NCI-H2029 (cell line): Measurements from ENCODE around the gene MAD2L1BP.
A peak's percentile ranks its signal among the peaks of the same experiment; 100 is the strongest.

Source experiments
- DNase-seq: peaks from one replicate; lab custom pipeline; 2025; lab: John Stamatoyannopoulos, UW

MAD2L1BP gene

DNA sequence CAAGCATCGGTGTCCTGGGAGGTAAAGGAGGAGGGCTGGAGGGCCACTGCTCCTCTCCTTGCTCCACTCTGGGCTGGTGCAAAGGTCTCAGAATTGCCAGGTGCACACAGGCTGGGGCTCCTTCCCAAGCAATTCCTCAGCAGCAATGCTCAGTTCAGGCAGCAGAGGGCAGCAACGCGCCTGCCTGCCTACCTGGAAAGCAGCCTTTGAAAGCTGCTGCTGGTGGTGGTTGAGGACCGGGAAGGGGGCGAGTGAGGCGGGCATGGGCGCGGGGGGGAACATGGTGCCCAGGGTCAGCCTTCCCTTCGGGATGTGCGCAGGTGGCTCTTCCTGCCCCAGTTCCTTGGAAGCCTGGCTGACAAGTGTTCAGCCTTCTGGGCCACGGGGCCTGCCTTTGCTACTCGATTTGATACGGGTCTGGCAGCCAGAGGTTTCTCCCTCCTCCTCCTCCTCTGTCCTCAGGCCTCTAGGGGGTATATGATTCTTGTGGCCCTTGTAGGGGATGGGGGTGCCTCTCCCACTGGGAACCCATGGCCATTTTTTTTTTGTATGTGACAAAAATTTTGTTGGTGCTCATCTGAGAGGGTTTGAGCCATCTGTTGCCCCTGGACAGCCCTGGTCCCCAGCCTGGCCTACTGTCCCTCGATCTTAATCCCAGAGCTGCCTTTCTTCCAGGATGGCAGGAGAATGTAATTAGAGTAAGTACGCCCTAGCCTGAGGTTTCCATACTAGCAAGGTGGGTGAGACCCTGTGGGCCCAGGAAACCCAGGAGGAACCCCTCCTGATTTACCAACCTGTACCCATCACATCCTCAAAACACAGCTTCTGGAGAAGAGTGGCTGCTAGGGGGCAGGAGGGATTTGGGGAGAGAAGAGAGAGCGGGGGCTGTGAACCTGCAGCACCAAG is 31.9 kb downstream of the MAD2L1BP start:
- DNase-seq: peak; percentile 63

- peak; percentile 78 for DNase-seq
These were observed 32.8 kb downstream of the MAD2L1BP start for GRCh38 chr6:43668151-43669028.

DNA sequence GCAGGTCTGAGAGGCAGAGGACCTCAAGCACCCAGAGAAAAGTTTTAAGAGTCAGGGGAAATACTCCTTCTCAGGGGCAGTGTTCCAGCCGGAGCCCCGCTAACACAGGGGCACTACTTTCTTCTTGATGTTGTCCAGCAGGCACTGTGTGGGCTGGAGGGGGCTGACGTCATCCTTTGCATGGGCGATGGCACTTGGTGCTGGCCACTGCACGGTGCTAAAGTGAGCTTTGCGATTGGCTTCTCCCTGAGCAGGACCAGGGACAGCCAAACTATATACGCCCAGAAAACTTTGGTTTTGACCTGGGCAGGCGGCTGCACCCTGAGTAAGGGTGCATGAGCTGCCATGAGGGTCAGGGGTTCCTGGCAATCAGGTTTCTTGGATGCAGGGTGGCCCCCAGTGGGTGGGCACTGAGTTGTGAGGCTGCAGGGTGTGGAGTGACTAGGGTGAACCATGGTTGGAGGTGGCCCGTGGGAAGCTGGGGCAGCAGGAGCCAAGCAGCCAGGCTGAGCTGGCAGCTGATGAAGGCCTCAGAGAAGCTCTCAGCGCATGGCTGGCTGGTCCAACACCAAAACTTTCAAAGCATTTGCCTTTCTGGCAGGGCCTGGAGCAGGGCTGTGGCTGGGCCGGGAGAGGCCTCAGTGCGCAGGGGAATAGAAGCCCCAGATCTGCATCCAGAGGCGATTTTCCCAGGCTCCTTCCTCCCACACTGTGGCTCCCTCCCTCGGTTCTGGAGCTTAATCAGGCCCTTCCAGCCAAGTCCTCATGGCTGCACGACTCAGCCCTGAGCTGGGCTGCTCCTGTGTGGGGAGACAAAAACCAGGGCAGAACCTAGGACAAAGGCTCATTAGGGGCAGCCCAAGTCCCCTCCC is 33.6 kb downstream of the MAD2L1BP start:
- DNase-seq: no peak

DNA sequence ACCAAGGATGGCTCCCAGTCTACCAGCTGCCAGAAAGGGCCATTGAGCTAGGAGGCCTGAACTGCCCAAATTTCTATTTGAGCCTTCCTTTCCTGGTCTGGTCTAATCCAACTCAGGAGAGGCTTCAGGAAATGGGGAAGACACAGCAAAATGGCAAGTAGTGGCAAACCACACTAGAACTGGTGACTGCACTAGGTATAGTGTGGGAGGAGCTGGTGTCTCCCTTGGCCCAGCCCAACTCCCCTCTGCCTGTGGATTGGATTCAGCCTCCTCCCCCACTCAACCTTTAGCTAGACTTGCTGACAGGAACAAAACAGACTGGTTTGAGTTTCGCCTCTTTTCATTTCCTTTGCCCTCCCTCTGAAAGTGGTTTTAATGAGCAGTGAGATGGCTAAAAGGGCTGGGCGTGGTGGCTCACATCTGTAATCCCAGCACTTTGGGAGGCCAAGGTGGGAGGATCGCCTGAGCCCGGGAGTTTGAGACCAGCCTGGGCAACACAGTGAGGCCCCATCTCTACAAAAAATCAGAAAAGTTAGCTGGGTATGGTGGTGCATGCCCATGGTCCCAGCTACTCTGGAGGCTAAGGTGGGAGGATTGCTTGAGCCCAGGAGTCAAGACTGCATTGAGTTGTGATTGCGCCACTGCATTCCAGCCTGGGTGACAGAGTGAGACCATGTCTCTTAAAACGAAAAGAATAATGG is 34.4 kb downstream of the MAD2L1BP start:
- no peak for DNase-seq

- no peak for DNase-seq
These were observed 35.0 kb downstream of the MAD2L1BP start for GRCh38 chr6:43670623-43670986.

- DNase-seq: no peak
These were observed 35.6 kb downstream of the MAD2L1BP start for GRCh38 chr6:43671011-43671800.

DNA sequence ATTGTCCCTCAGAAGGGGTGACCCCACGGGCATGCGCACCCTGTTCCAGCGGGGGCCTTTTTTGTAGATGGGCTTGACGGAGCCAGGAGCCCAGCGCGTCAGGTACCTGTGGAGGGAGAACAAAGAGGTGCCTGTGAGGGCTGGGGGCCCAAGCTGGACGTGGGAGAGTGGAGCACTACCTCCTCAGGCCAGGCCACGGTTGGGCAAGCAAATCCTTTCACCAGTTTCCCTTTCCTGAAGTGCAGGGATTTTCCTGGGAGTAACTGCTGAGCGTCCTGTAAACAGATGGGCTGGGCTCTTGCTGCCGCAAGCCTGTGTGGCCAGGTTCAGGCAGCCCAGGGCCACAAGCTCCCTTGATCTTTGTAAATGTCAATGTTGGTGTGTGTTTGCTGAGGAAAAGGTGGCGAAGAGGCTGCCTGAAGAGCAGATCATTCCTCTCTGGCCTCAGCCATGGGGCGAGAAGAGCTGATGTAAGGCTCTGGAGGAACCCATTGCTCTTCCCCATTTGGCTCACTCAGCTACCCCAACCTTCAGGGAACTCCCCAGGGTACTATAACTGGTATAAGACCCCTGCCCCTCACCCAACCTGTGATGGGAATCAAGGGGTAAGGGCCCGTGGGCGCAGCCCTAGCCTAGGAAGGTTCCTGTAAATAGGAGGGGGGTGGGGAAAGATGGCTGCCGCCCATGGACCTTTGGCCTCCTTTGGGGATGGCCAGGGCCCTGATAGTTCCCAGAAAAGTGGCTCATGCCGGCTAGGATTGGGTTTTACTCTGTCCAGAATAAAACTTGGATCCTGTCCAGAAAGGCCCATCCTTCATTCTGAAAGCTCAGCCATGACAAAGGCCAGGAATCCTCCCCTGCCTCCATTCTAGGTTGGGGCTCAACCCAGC is 36.4 kb downstream of the MAD2L1BP start:
- DNase-seq: no peak

GRCh38 chr6:43673444-43674084 is 37.9 kb downstream of the MAD2L1BP start:
- no peak for DNase-seq

DNA sequence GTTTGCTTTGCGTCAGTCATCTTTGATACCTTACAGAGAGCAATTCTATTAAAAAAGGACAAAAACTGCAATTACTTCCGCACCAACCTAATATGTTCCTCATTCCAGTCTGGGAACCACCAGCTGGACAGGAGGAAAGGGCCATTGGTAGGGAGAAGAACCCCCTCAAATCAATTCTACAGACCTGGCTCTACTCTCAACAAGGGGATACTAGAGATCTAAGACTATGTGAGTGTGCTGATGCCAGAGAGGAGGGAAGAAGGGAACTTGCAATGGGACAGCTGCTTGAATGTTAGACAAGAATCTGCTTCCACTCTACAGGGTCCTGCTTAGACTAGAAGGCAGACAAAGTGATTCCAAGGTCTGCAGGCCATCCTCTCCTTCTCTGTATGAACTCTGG is 38.7 kb downstream of the MAD2L1BP start:
- DNase-seq: no peak

GRCh38 chr6:43674921-43675320 is 39.3 kb downstream of the MAD2L1BP start:
- DNase-seq: no peak

- DNase-seq: no peak
These were observed 41.4 kb downstream of the MAD2L1BP start for GRCh38 chr6:43676962-43677606.

- no peak for DNase-seq
These were observed 42.1 kb downstream of the MAD2L1BP start for GRCh38 chr6:43677759-43678158.

DNA sequence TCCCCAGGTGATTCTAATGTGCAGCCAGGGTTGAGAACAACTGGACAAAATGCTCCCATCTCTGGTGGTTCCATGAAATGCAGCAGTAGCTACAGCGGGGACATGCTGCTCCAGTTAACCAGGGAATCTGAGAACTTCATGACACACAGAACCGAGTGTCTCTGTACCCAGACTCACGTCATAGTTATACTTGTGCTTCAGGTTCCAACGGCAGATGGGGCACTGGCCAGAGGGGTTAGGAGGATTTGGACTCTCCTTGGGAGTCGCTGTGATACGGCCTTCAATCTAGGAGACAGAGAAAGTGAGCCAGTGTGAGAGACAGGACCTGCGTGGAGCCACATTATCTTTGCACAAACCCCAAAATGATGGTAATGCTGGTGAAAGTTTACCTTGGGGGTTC is 42.7 kb downstream of the MAD2L1BP start:
- no peak for DNase-seq

- DNase-seq: no peak
These were observed 43.4 kb downstream of the MAD2L1BP start for GRCh38 chr6:43679057-43679456.

- no peak for DNase-seq
These were observed 44.9 kb downstream of the MAD2L1BP start for GRCh38 chr6:43680308-43681200.

DNA sequence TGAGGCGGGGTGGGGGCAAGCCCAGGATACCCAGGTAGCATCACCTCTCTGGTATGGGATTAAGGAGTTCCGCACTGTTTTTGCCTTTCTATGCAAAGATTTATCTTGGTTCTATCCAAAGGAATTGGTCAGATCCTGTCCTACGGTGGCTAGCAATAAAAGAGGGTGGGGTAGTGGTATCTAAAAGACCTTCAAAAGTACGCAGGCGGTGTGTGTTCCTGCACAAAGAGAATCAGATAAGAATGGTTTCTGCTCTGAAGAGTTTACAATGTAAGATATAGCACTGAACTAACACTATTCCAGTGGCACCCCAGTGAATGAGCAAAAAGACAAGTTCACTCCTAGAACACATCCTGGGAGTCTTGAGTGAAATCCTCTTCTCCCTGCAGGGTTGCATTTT is 45.7 kb downstream of the MAD2L1BP start:
- DNase-seq: no peak

- no peak for DNase-seq
These were observed 47.2 kb downstream of the MAD2L1BP start for GRCh38 chr6:43682724-43683429.
